Chondrocyte (in vitro differentiated cells): ENCODE measurements around the gene PLAGL2. TPM values are rescaled to one million over a fixed set of nuclear protein-coding genes. Genes with fewer than 3 reads are reported as not detected.
A peak's percentile ranks its signal among the peaks of the same experiment; 100 is the strongest.

Source experiments
- DNase-seq: peaks from one replicate; pipeline ENCODE4 v3.0.0; 2021; ENCODE audit warnings: mixed read lengths, low spot score
- H3K27ac Mint-ChIP-seq: one replicate; pipeline ENCODE4 v1.8.0; 2021; ENCODE audit warnings: mild to moderate bottlenecking, moderate library complexity, mixed read lengths; ENCODE audit not compliant: unreplicated experiment
- H3K27me3 Mint-ChIP-seq: 2 replicates; pipeline ENCODE4 v1.8.0; 2021; ENCODE audit warnings: low read depth, mixed read lengths
- H3K36me3 Mint-ChIP-seq: 2 replicates; pipeline ENCODE4 v1.8.0; 2021; ENCODE audit warnings: low read depth, mixed read lengths
- H3K4me1 Mint-ChIP-seq: 2 replicates; pipeline ENCODE4 v1.8.0; 2021; ENCODE audit warnings: low read depth, mild to moderate bottlenecking, mixed read lengths
- H3K4me3 Mint-ChIP-seq: one replicate; pipeline ENCODE4 v1.8.0; 2021; ENCODE audit warnings: mild to moderate bottlenecking, moderate library complexity, mixed read lengths; ENCODE audit not compliant: unreplicated experiment
- H3K9me3 Mint-ChIP-seq: 2 replicates; pipeline ENCODE4 v1.8.0; 2021; ENCODE audit warnings: low read depth, mixed read lengths
- CTCF ChIP-seq: fragments of 200-600 bp; sonication (generic); IDR thresholded peaks from 2 replicates; pipeline ENCODE4 v1.5.0; 2021; ENCODE audit warnings: antibody characterized with exemption, mild to moderate bottlenecking, moderate library complexity
- total RNA-seq: library from RNA; stranded (reverse); gene quantifications from 3 replicates; pipeline ENCODE4 v1.2.1, GENCODE V29; 2021

The PLAGL2 gene
- total RNA-seq, 1 donor from 2014 or later: 16.4 TPM

- peak overlapping the region; percentile 77 for H3K4me3 Mint-ChIP-seq
- TF ChIP-seq CTCF: no peak
- peaks cover 4% of the 10 kb centered on the region for H3K36me3 Mint-ChIP-seq
- no peaks in the 10 kb centered on the region for H3K9me3 Mint-ChIP-seq
- H3K4me1 Mint-ChIP-seq: peaks cover 32% of the 10 kb centered on the region
- H3K27ac Mint-ChIP-seq: no peak overlapping the region
- no peak for DNase-seq
- no peaks in the 10 kb centered on the region for H3K27me3 Mint-ChIP-seq
Observed at GRCh38 chr20:32189123-32189410, 18.5 kb downstream of the PLAGL2 start.

- Mint-ChIP-seq H3K4me1 (peaks cover 32% of the 10 kb centered on the region), H3K27ac (no peak overlapping the region), H3K27me3 (no peaks in the 10 kb centered on the region), H3K4me3 (peak overlapping the region; percentile 51), H3K36me3 (peaks cover 3% of the 10 kb centered on the region), H3K9me3 (no peaks in the 10 kb centered on the region)
- no peak for TF ChIP-seq CTCF
- DNase-seq: no peak
Observed at GRCh38 chr20:32188376-32189122, 19.0 kb downstream of the PLAGL2 start.

- no peak for TF ChIP-seq CTCF
- H3K27me3 Mint-ChIP-seq: no peaks in the 10 kb centered on the region
- no peak for DNase-seq
- H3K36me3 Mint-ChIP-seq: peaks cover 2% of the 10 kb centered on the region
- no peaks in the 10 kb centered on the region for H3K9me3 Mint-ChIP-seq
- H3K4me3 Mint-ChIP-seq: no peak overlapping the region
- no peak overlapping the region for H3K27ac Mint-ChIP-seq
- H3K4me1 Mint-ChIP-seq: peaks cover 26% of the 10 kb centered on the region
Observed at GRCh38 chr20:32186506-32186905, 21.0 kb downstream of the PLAGL2 start.

GRCh38 chr20:32184961-32185603, 22.5 kb downstream of the PLAGL2 start:
- H3K27me3 Mint-ChIP-seq: no peaks in the 10 kb centered on the region
- peaks cover 2% of the 10 kb centered on the region for H3K36me3 Mint-ChIP-seq
- no peak for DNase-seq
- H3K4me1 Mint-ChIP-seq: peaks cover 19% of the 10 kb centered on the region
- H3K4me3 Mint-ChIP-seq: no peak overlapping the region
- no peak overlapping the region for H3K27ac Mint-ChIP-seq
- no peak for TF ChIP-seq CTCF
- H3K9me3 Mint-ChIP-seq: no peaks in the 10 kb centered on the region

GRCh38 chr20:32183947-32184635, 23.5 kb downstream of the PLAGL2 start:
- peaks cover 2% of the 10 kb centered on the region for H3K36me3 Mint-ChIP-seq
- H3K27ac Mint-ChIP-seq: no peak overlapping the region
- TF ChIP-seq CTCF: no peak
- DNase-seq: no peak
- no peak overlapping the region for H3K4me3 Mint-ChIP-seq
- H3K4me1 Mint-ChIP-seq: peaks cover 11% of the 10 kb centered on the region
- no peaks in the 10 kb centered on the region for H3K9me3 Mint-ChIP-seq
- H3K27me3 Mint-ChIP-seq: no peaks in the 10 kb centered on the region
